GM21390 (cell line): ENCODE measurements around the gene KRTAP10-6.
"Not testable (repeated sequence)": the region's sequence is repeated elsewhere in the genome, so short reads cannot be mapped to it uniquely, and the experiment has no call there.

Experiments
- ATAC-seq: cut with Tn5 transposase; IDR thresholded peaks from one replicate; pipeline ENCODE4 v1.9.1; 2021; ENCODE audit not compliant: unreplicated experiment

Gene KRTAP10-6

GRCh38 chr21:44618504-44618903, 26.2 kb upstream of the KRTAP10-6 start:
- no peak for ATAC-seq

- ATAC-seq = no peak
Measured at GRCh38 chr21:44617071-44617501, 24.8 kb upstream of the KRTAP10-6 start.

- no peak for ATAC-seq
Measured at GRCh38 chr21:44616591-44616926, 24.3 kb upstream of the KRTAP10-6 start.

GRCh38 chr21:44615911-44616590, 23.7 kb upstream of the KRTAP10-6 start:
- no peak for ATAC-seq

GRCh38 chr21:44615466-44615865, 23.2 kb upstream of the KRTAP10-6 start:
- no peak for ATAC-seq

- ATAC-seq = no peak
Measured at GRCh38 chr21:44614961-44615391, 22.7 kb upstream of the KRTAP10-6 start.

- no peak for ATAC-seq
Measured at GRCh38 chr21:44614161-44614631, 21.9 kb upstream of the KRTAP10-6 start.

- no peak for ATAC-seq
Measured at GRCh38 chr21:44613386-44614155, 21.3 kb upstream of the KRTAP10-6 start.

GRCh38 chr21:44612669-44613229, 20.4 kb upstream of the KRTAP10-6 start:
- no peak for ATAC-seq

- ATAC-seq = no peak
Measured at GRCh38 chr21:44612029-44612486, 19.8 kb upstream of the KRTAP10-6 start, which contains the start of gene KRTAP10-8. TSS of gene KRTAP10-8 (plus strand) at chr21:44612079. CDS start at chr21:44612101, 22 bp downstream.

- no peak for ATAC-seq
Measured at GRCh38 chr21:44611551-44611950, 19.2 kb upstream of the KRTAP10-6 start.

- not testable (repeated sequence) for ATAC-seq
Measured at GRCh38 chr21:44610157-44610843, 18.0 kb upstream of the KRTAP10-6 start.

GRCh38 chr21:44609193-44609592, 16.9 kb upstream of the KRTAP10-6 start:
- no peak for ATAC-seq

GRCh38 chr21:44606495-44606894, 14.2 kb upstream of the KRTAP10-6 start:
- no peak for ATAC-seq

GRCh38 chr21:44603911-44604310, 11.6 kb upstream of the KRTAP10-6 start:
- no peak for ATAC-seq

GRCh38 chr21:44603109-44603875, 11.0 kb upstream of the KRTAP10-6 start:
- no peak for ATAC-seq

- no peak for ATAC-seq
Measured at GRCh38 chr21:44602463-44602850, 10.2 kb upstream of the KRTAP10-6 start.

- ATAC-seq = no peak
Measured at GRCh38 chr21:44601596-44602462, 9.5 kb upstream of the KRTAP10-6 start.

GRCh38 chr21:44601091-44601490, 8.8 kb upstream of the KRTAP10-6 start:
- not testable (repeated sequence) for ATAC-seq
